Spinal cord (tissue), 10 donors: ENCODE data around the gene IQCK. TPM values are rescaled to one million over a fixed set of nuclear protein-coding genes. Genes with fewer than 3 reads are reported as not detected.

Source experiments
- DNase-seq, 6 donors: peaks; one replicate each; pipeline versions ENCODE4 v3.0.0 to v3.0.0-alpha.2; 2013 to 2015; ENCODE audit warnings: low spot score in 6 of 6, low read depth in 4 of 6
- H3K27ac ChIP-seq: one replicate; pipeline ENCODE4 v1.5.1; 2013; ENCODE audit warnings: low read depth, low read length, control low read depth
- H3K27me3 ChIP-seq: one replicate; pipeline ENCODE4 v1.6.1; 2013; ENCODE audit warnings: low read length; ENCODE audit not compliant: control insufficient read depth, insufficient read depth
- H3K36me3 ChIP-seq: one replicate; pipeline ENCODE4 v1.6.1; 2013; ENCODE audit warnings: low read length; ENCODE audit not compliant: control insufficient read depth, insufficient read depth
- H3K4me1 ChIP-seq: one replicate; pipeline ENCODE4 v1.6.1; 2013; ENCODE audit warnings: low read length; ENCODE audit not compliant: control insufficient read depth, insufficient read depth
- H3K4me3 ChIP-seq: one replicate; pipeline ENCODE4 v1.5.1; 2013; ENCODE audit warnings: low read depth, low read length, control low read depth
- H3K9me3 ChIP-seq: one replicate; pipeline ENCODE4 v1.6.1; 2013; ENCODE audit warnings: low read length; ENCODE audit not compliant: control insufficient read depth, insufficient read depth
- WGBS: methylation state at CpG from one replicate; pipeline ENCODE4 v1.1.5; 2013; ENCODE audit warnings: missing lambda C conversion rate; ENCODE audit not compliant: insufficient coverage; 5-methylcytosine and 5-hydroxymethylcytosine counted together
- polyA plus RNA-seq, 2 donors: library from polyadenylated mRNA; unstranded; fragments of 120-200 nt; gene quantifications; one replicate each; pipeline ENCODE4 v1.2.1, GENCODE V29; 2013; ENCODE audit not compliant: insufficient read length in 2 of 2
- total RNA-seq, 2 donors: library from RNA; depleted of rRNA in 1 of 2; stranded (reverse); fragments of 120-200 nt in 1 of 2; fragments of >200 nt in 1 of 2; gene quantifications; one replicate each; pipeline versions ENCODE4 v1.2.3 to v1.2.4, GENCODE V29; 2013 to 2014
- donor health status: healthy.

Gene IQCK
- total and polyA plus RNA-seq, 4 donors, result 12.0 to 25.5 (median 19.0) TPM

GRCh38 chr16:19886073-19886941, 168.2 kb downstream of the IQCK start:
- H3K4me1 ChIP-seq, result peaks cover 38% of the 10 kb centered on the region
- peak overlapping the region; percentile 45 for H3K4me3 ChIP-seq
- H3K27ac ChIP-seq, result peak overlapping the region; percentile 2
- peak in 4 of 6 donors; percentile 75 to 96 (median 86) for DNase-seq
- H3K9me3 ChIP-seq, result no peaks in the 10 kb centered on the region
- WGBS, result under 1% methylated on average over 12 of the region's 20 CpGs
- peaks cover 4% of the 10 kb centered on the region for H3K36me3 ChIP-seq
- no peaks in the 10 kb centered on the region for H3K27me3 ChIP-seq

- Histone ChIP-seq H3K9me3 (no peaks in the 10 kb centered on the region), H3K27me3 (no peaks in the 10 kb centered on the region), H3K36me3 (no peaks in the 10 kb centered on the region), H3K27ac (no peak overlapping the region), H3K4me1 (peaks cover 15% of the 10 kb centered on the region), H3K4me3 (no peak overlapping the region)
- no peak for DNase-seq
- WGBS, result 89% methylated on average over 2 of the region's 3 CpGs
Observed at GRCh38 chr16:19888834-19889233, 170.8 kb downstream of the IQCK start.

- no peaks in the 10 kb centered on the region for H3K27me3 ChIP-seq
- no peak overlapping the region for H3K27ac ChIP-seq
- WGBS, result 92% methylated on average over 3 of the region's 3 CpGs
- no peak for DNase-seq
- no peak overlapping the region for H3K4me3 ChIP-seq
- peaks cover 4% of the 10 kb centered on the region for H3K4me1 ChIP-seq
- H3K36me3 ChIP-seq, result no peaks in the 10 kb centered on the region
- H3K9me3 ChIP-seq, result no peaks in the 10 kb centered on the region
Observed at GRCh38 chr16:19890901-19891300, 172.8 kb downstream of the IQCK start.

GRCh38 chr16:19892902-19893301, 174.8 kb downstream of the IQCK start:
- Histone ChIP-seq H3K36me3 (no peaks in the 10 kb centered on the region), H3K9me3 (no peaks in the 10 kb centered on the region), H3K27me3 (no peaks in the 10 kb centered on the region), H3K4me1 (no peaks in the 10 kb centered on the region), H3K4me3 (no peak overlapping the region), H3K27ac (no peak overlapping the region)
- DNase-seq, result no peak
- WGBS, result 91% methylated on average over 12 of the region's 12 CpGs

- H3K27ac ChIP-seq, result no peak overlapping the region
- 86% methylated on average over 7 of the region's 7 CpGs for WGBS
- peaks cover 5% of the 10 kb centered on the region for H3K4me1 ChIP-seq
- no peaks in the 10 kb centered on the region for H3K9me3 ChIP-seq
- H3K36me3 ChIP-seq, result no peaks in the 10 kb centered on the region
- no peaks in the 10 kb centered on the region for H3K27me3 ChIP-seq
- H3K4me3 ChIP-seq, result no peak overlapping the region
- no peak for DNase-seq
Observed at GRCh38 chr16:19894586-19894985, 176.5 kb downstream of the IQCK start.

- Histone ChIP-seq H3K9me3 (no peaks in the 10 kb centered on the region), H3K27me3 (no peaks in the 10 kb centered on the region), H3K4me1 (peaks cover 5% of the 10 kb centered on the region), H3K4me3 (no peak overlapping the region), H3K27ac (no peak overlapping the region), H3K36me3 (no peaks in the 10 kb centered on the region)
- DNase-seq, result no peak
- 100% methylated on average over 2 of the region's 5 CpGs for WGBS
Observed at GRCh38 chr16:19896951-19897350, 178.9 kb downstream of the IQCK start.

GRCh38 chr16:19898166-19898565, 180.1 kb downstream of the IQCK start:
- WGBS, result 73% methylated on average over 4 of the region's 5 CpGs
- DNase-seq, result no peak
- Histone ChIP-seq H3K9me3 (no peaks in the 10 kb centered on the region), H3K27ac (no peak overlapping the region), H3K36me3 (no peaks in the 10 kb centered on the region), H3K27me3 (no peaks in the 10 kb centered on the region), H3K4me3 (no peak overlapping the region), H3K4me1 (peaks cover 5% of the 10 kb centered on the region)

GRCh38 chr16:19898924-19899604, 181.0 kb downstream of the IQCK start:
- Histone ChIP-seq H3K9me3 (no peaks in the 10 kb centered on the region), H3K4me1 (peaks cover 5% of the 10 kb centered on the region), H3K27me3 (no peaks in the 10 kb centered on the region), H3K36me3 (no peaks in the 10 kb centered on the region), H3K27ac (no peak overlapping the region), H3K4me3 (no peak overlapping the region)
- DNase-seq, result peak in 4 of 6 donors; percentile 47 to 93 (median 76)
- WGBS, result 27% methylated on average over 8 of the region's 13 CpGs

GRCh38 chr16:19899605-19899955, 181.5 kb downstream of the IQCK start:
- 100% methylated on average over 1 of the region's 5 CpGs for WGBS
- no peak for DNase-seq
- Histone ChIP-seq H3K4me1 (peaks cover 5% of the 10 kb centered on the region), H3K9me3 (no peaks in the 10 kb centered on the region), H3K27ac (no peak overlapping the region), H3K27me3 (no peaks in the 10 kb centered on the region), H3K4me3 (no peak overlapping the region), H3K36me3 (no peaks in the 10 kb centered on the region)

- no peak for DNase-seq
- WGBS, result 100% methylated on average over 1 of the region's 7 CpGs
Observed at GRCh38 chr16:19901164-19901563, 183.1 kb downstream of the IQCK start.

More at GRCh38 chr16:19901164-19901563, 183.1 kb downstream of the IQCK start:
- Histone ChIP-seq H3K36me3 (no peaks in the 10 kb centered on the region), H3K27me3 (no peaks in the 10 kb centered on the region), H3K4me1 (peaks cover 5% of the 10 kb centered on the region), H3K4me3 (no peak overlapping the region), H3K27ac (no peak overlapping the region), H3K9me3 (no peaks in the 10 kb centered on the region)
